Measurements from ENCODE around the gene PRKN. TPM values are rescaled to one million over a fixed set of nuclear protein-coding genes. Genes with fewer than 3 reads are reported as not detected.

Gene PRKN
- total RNA-seq, 1 donor from 2014 or later = 2.8 TPM

DNA sequence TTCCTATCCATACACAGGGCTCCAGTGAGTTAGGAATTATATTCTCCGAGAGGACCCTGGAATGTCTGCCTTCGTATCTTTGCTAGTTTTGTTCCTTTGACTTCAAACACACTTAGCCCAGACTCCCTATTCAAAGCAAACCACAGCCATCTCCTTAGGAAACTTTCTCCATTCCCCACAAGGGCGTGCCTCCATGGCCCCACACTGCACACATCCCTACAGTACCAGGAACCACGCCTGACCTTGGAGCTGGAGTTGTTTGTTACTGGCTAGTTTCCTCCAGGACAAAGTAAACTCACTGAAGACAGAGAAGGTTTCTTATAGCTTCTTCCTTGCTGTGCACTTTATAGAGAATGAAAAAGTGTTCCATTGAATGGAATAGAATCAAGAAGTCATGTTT, 1040.9 kb downstream of the PRKN start:
- Histone ChIP-seq H3F3A (ENCODE audit: low read depth) (no peaks in the 10 kb centered on the region), H2AFZ (replicated peaks) (no peak overlapping the region), H3K9me3 (ENCODE audit: low read depth) (no peaks in the 10 kb centered on the region), H4K20me1 (ENCODE audit: low read depth) (no peaks in the 10 kb centered on the region), H3K4me3 (no peak overlapping the region), H3K4me2 (no peak overlapping the region), H3K9ac (no peak overlapping the region), H3K4me1 (no peaks in the 10 kb centered on the region), H3K27ac (no peak overlapping the region), H3K27me3 (no peaks in the 10 kb centered on the region), H3K79me2 (ENCODE audit: low read depth) (no peaks in the 10 kb centered on the region), H3K36me3 (no peaks in the 10 kb centered on the region)
- peaks cover 13% of the 10 kb centered on the region for H3K4me1 Mint-ChIP-seq
- H3K36me3 Mint-ChIP-seq = no peaks in the 10 kb centered on the region
- peaks cover 5% of the 10 kb centered on the region for H3K27me3 Mint-ChIP-seq (ENCODE audit: insufficient read depth, low read depth)
- TF ChIP-seq, protein P1, sequence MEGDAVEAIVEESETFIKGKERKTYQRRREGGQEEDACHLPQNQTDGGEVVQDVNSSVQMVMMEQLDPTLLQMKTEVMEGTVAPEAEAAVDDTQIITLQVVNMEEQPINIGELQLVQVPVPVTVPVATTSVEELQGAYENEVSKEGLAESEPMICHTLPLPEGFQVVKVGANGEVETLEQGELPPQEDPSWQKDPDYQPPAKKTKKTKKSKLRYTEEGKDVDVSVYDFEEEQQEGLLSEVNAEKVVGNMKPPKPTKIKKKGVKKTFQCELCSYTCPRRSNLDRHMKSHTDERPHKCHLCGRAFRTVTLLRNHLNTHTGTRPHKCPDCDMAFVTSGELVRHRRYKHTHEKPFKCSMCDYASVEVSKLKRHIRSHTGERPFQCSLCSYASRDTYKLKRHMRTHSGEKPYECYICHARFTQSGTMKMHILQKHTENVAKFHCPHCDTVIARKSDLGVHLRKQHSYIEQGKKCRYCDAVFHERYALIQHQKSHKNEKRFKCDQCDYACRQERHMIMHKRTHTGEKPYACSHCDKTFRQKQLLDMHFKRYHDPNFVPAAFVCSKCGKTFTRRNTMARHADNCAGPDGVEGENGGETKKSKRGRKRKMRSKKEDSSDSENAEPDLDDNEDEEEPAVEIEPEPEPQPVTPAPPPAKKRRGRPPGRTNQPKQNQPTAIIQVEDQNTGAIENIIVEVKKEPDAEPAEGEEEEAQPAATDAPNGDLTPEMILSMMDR (IDR thresholded peaks at IDR 0.05) = no peak
- no peak for TF ChIP-seq EZH2 (IDR thresholded peaks at IDR 0.05)
- no peak for TF ChIP-seq EZH2phosphoT487 (IDR thresholded peaks at IDR 0.05)
- no peak for DNase-seq (ENCODE audit: low spot score)
- no peaks in the 10 kb centered on the region for H3K9me3 Mint-ChIP-seq
- no peak overlapping the region for H3K4me3 Mint-ChIP-seq
- no peak overlapping the region for H3K27ac Mint-ChIP-seq

- no peaks in the 10 kb centered on the region for H3K9me3 ChIP-seq (ENCODE audit: low read depth)
- H3K27me3 ChIP-seq = no peaks in the 10 kb centered on the region
- Mint-ChIP-seq H3K36me3 (no peaks in the 10 kb centered on the region), H3K27ac (no peak overlapping the region), H3K27me3 (ENCODE audit: insufficient read depth, low read depth) (peaks cover 5% of the 10 kb centered on the region), H3K9me3 (no peaks in the 10 kb centered on the region), H3K4me3 (no peak overlapping the region), H3K4me1 (peaks cover 13% of the 10 kb centered on the region)
- H3K4me3 ChIP-seq = no peak overlapping the region
- no peak for TF ChIP-seq EZH2phosphoT487 (IDR thresholded peaks at IDR 0.05)
- DNase-seq (ENCODE audit: low spot score) = no peak
- no peak overlapping the region for H3K27ac ChIP-seq
- H2AFZ ChIP-seq (replicated peaks) = no peak overlapping the region
- no peaks in the 10 kb centered on the region for H4K20me1 ChIP-seq (ENCODE audit: low read depth)
- H3K4me2 ChIP-seq = no peak overlapping the region
- H3K36me3 ChIP-seq = no peaks in the 10 kb centered on the region
- H3K4me1 ChIP-seq = no peaks in the 10 kb centered on the region
- H3K79me2 ChIP-seq (ENCODE audit: low read depth) = no peaks in the 10 kb centered on the region
- H3K9ac ChIP-seq = no peak overlapping the region
- no peaks in the 10 kb centered on the region for H3F3A ChIP-seq (ENCODE audit: low read depth)
Observed at GRCh38 chr6:161684731-161685475, 1042.7 kb downstream of the PRKN start.

GRCh38 chr6:161683400-161683799, 1044.2 kb downstream of the PRKN start:
- Mint-ChIP-seq H3K4me1 (peaks cover 13% of the 10 kb centered on the region), H3K27ac (peak overlapping the region; percentile 58), H3K4me3 (no peak overlapping the region), H3K9me3 (no peaks in the 10 kb centered on the region), H3K36me3 (no peaks in the 10 kb centered on the region), H3K27me3 (ENCODE audit: insufficient read depth, low read depth) (peaks cover 5% of the 10 kb centered on the region)
- H2AFZ ChIP-seq (replicated peaks) = peak overlapping the region; percentile 26
- no peaks in the 10 kb centered on the region for H3K27me3 ChIP-seq
- no peaks in the 10 kb centered on the region for H4K20me1 ChIP-seq (ENCODE audit: low read depth)
- H3K9ac ChIP-seq = no peak overlapping the region
- no peaks in the 10 kb centered on the region for H3K4me1 ChIP-seq
- H3K4me2 ChIP-seq = no peak overlapping the region
- H3F3A ChIP-seq (ENCODE audit: low read depth) = no peaks in the 10 kb centered on the region
- no peak for TF ChIP-seq EZH2phosphoT487 (IDR thresholded peaks at IDR 0.05)
- no peak for TF ChIP-seq EZH2 (IDR thresholded peaks at IDR 0.05)
- TF ChIP-seq, protein P1 (IDR thresholded peaks at IDR 0.05) = no peak
- H3K9me3 ChIP-seq (ENCODE audit: low read depth) = no peaks in the 10 kb centered on the region
- H3K36me3 ChIP-seq = no peaks in the 10 kb centered on the region
- no peak for DNase-seq (ENCODE audit: low spot score)
- no peak overlapping the region for H3K27ac ChIP-seq
- no peaks in the 10 kb centered on the region for H3K79me2 ChIP-seq (ENCODE audit: low read depth)
- H3K4me3 ChIP-seq = no peak overlapping the region

GRCh38 chr6:161682982-161683381, 1044.6 kb downstream of the PRKN start:
- no peak for DNase-seq (ENCODE audit: low spot score)
- no peaks in the 10 kb centered on the region for H3K9me3 Mint-ChIP-seq
- H3K36me3 ChIP-seq = no peaks in the 10 kb centered on the region
- no peaks in the 10 kb centered on the region for H3K79me2 ChIP-seq (ENCODE audit: low read depth)
- no peaks in the 10 kb centered on the region for H4K20me1 ChIP-seq (ENCODE audit: low read depth)
- H3K36me3 Mint-ChIP-seq = no peaks in the 10 kb centered on the region
- H3K4me1 Mint-ChIP-seq = peaks cover 12% of the 10 kb centered on the region
- TF ChIP-seq EZH2phosphoT487 (IDR thresholded peaks at IDR 0.05) (no peak), EZH2 (IDR thresholded peaks at IDR 0.05) (no peak)
- TF ChIP-seq, protein P1 (IDR thresholded peaks at IDR 0.05) = no peak
- no peaks in the 10 kb centered on the region for H3K9me3 ChIP-seq (ENCODE audit: low read depth)
- H3K27ac ChIP-seq = no peak overlapping the region
- H3K4me3 Mint-ChIP-seq = no peak overlapping the region
- peaks cover 5% of the 10 kb centered on the region for H3K27me3 Mint-ChIP-seq (ENCODE audit: insufficient read depth, low read depth)
- H3K4me1 ChIP-seq = no peaks in the 10 kb centered on the region
- H3F3A ChIP-seq (ENCODE audit: low read depth) = no peaks in the 10 kb centered on the region
- H3K4me3 ChIP-seq = no peak overlapping the region
- H3K27ac Mint-ChIP-seq = peak overlapping the region; percentile 58
- no peak overlapping the region for H3K4me2 ChIP-seq
- no peak overlapping the region for H3K9ac ChIP-seq
- peak overlapping the region; percentile 26 for H2AFZ ChIP-seq (replicated peaks)
- no peaks in the 10 kb centered on the region for H3K27me3 ChIP-seq

All from neural progenitor cell (in vitro differentiated cells).